MM.1S (cell line): ENCODE results near the gene ADSS2.

Source experiments
- CTCF ChIP-seq: fragments of 300-600 bp; sonication (generic); IDR thresholded peaks from 2 replicates; pipeline ENCODE4 v1.5.1; 2016; ENCODE audit warnings: antibody characterized with exemption, low read length, mixed read lengths
- EZH2 ChIP-seq: fragments of 300-600 bp; sonication (generic); optimal IDR thresholded peaks from 2 replicates; pipeline ENCODE3; 2017; ENCODE audit warnings: low read depth, mild to moderate bottlenecking, antibody characterized with exemption, low read length, mixed read lengths
- EZH2phosphoT487 ChIP-seq: fragments of 300-600 bp; sonication (generic); IDR thresholded peaks from 2 replicates; pipeline ENCODE4 v1.6.1; 2018; ENCODE audit warnings: antibody characterized with exemption, low read length

DNA sequence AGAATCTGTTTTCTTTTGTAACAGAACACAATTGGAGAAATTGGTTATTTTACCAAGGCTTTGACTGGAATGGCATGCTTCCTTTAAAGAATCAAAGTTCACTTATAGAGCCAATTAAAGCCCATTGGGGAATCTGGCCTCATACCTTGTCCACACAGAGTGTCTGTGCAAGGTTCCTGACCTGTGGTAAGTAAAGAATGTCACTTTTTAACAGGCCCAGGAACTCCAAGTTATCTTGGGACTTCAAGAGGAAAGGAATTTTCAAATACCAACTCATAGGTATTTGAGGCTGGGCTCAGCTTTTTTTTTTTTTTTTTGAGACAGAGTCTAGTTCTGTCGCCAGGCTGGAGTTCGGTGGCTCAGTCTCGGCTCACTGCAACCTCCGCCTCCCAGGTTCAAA, 7.1 kb upstream of the ADSS2 start:
- TF ChIP-seq CTCF, result no peak
- TF ChIP-seq EZH2phosphoT487, result no peak
- TF ChIP-seq EZH2, result no peak
